Loucy (cell line): ENCODE measurements around the gene GLRA1.

ENCODE experiments used
- CTCF ChIP-seq: fragments of 200-600 bp; sonication (generic); conservative IDR thresholded peaks from 2 replicates; pipeline ENCODE4 v1.5.1; 2014; ENCODE audit warnings: mild to moderate bottlenecking, antibody characterized with exemption, low read length
- EZH2phosphoT487 ChIP-seq: fragments of 200-600 bp; IDR thresholded peaks from 2 replicates; pipeline ENCODE4 v1.6.1; 2018; ENCODE audit warnings: antibody characterized with exemption, mild to moderate bottlenecking, moderate library complexity, borderline replicate concordance

- TF ChIP-seq CTCF = no peak
- TF ChIP-seq EZH2phosphoT487 = no peak
These were observed 54.8 kb downstream of the GLRA1 start for GRCh38 chr5:151869843-151870242.
